ENCODE data around the gene SLC22A23.

SLC22A23 gene

GRCh38 chr6:3227363-3228045 is 229.3 kb downstream of the SLC22A23 start, which contains the start of gene TUBB2B:
Gene TUBB2B, minus strand, starts transcription at chr6:3227653. Its CDS starts 110 bp downstream, at chr6:3227543.
- peak; percentile 81 for DNase-seq (ENCODE audit: extremely low spot score)
- POLR2A ChIA-PET: interaction anchor here (0.9 to 4.2 kb wide), 9 partner anchors 11 to 65 kb away, joined by 3 to 53 read pairs (median 7); partner anchors contain the start of gene PSMG4
- CTCF ChIA-PET: no interaction called here
- TF ChIP-seq TARDBP (IDR thresholded peaks at IDR 0.05): no peak
- TF ChIP-seq SUZ12 (IDR thresholded peaks at IDR 0.05): no peak
- TF ChIP-seq FOXK2 (IDR thresholded peaks at IDR 0.05): no peak
- TF ChIP-seq FOXA1 (IDR thresholded peaks at IDR 0.05): no peak
- no peak for TF ChIP-seq HDGF (IDR thresholded peaks at IDR 0.05; ENCODE audit: borderline replicate concordance)
- no peak for TF ChIP-seq ARNT (IDR thresholded peaks at IDR 0.05)
- TF ChIP-seq NFRKB (IDR thresholded peaks at IDR 0.05): no peak
- TF ChIP-seq, protein P1, sequence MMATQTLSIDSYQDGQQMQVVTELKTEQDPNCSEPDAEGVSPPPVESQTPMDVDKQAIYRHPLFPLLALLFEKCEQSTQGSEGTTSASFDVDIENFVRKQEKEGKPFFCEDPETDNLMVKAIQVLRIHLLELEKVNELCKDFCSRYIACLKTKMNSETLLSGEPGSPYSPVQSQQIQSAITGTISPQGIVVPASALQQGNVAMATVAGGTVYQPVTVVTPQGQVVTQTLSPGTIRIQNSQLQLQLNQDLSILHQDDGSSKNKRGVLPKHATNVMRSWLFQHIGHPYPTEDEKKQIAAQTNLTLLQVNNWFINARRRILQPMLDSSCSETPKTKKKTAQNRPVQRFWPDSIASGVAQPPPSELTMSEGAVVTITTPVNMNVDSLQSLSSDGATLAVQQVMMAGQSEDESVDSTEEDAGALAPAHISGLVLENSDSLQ (IDR thresholded peaks at IDR 0.05): no peak
- TF ChIP-seq BHLHE40 (IDR thresholded peaks at IDR 0.05; ENCODE audit: borderline replicate concordance): no peak
- no peak for TF ChIP-seq ZNF384 (IDR thresholded peaks at IDR 0.05)
- TF ChIP-seq SP1 (IDR thresholded peaks at IDR 0.05): no peak
- TF ChIP-seq LEF1 (IDR thresholded peaks at IDR 0.05; ENCODE audit: borderline replicate concordance): no peak

DNA sequence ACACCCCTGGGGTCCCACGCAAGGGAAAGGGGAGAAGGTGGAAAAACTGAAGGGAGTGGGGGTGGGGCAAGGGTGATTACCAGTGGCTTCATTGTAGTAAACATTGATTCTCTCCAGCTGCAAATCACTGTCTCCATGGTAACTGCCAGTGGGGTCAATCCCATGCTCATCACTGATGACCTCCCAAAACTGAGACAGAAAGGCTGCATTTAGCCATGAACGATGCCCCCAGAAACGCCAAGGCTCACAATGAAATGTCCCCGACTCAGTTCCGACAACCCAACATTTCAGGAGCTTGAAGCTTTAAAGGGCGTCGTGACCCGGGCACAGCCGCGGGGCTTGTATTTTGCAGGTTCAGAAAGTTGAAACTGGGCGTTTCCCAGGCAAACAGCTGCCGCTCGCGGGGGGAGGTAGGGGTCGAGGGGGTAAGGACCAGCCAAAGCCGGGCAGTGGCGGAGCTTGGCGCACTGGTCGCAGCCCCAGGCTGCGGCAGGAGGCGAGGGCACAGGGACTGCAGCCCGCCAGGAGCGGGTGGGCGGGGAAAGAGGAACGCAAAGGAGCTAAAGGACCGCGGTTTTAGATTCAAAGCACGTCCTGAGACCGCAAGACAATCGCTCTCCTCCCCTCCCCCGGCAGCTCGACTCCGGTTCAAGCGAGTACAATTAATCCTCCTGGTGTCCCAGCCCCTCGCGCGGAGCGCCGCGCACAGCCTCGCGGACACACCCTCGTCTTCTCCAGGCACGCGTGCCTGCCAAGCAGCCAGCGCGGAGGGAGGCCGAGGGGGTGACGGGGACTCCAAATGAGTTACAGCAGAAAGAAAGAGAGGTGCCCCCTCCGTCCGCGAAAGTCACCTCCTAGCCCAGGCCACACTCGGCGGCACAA is 230.1 kb downstream of the SLC22A23 start:
- POLR2A ChIA-PET: interaction anchor here (0.7 to 4.2 kb wide), 12 partner anchors 9 to 238 kb away, joined by 3 to 53 read pairs (median 4); partner anchors contain the start of gene PSMG4
- peak; percentile 66 for DNase-seq (ENCODE audit: extremely low spot score)
- CTCF ChIA-PET: no interaction called here
- TF ChIP-seq TARDBP (IDR thresholded peaks at IDR 0.05) (no peak), SUZ12 (IDR thresholded peaks at IDR 0.05) (no peak), CTBP1 (IDR thresholded peaks at IDR 0.05; ENCODE audit: borderline replicate concordance) (no peak), LEF1 (IDR thresholded peaks at IDR 0.05; ENCODE audit: borderline replicate concordance) (no peak), FOXK2 (IDR thresholded peaks at IDR 0.05) (no peak), BHLHE40 (IDR thresholded peaks at IDR 0.05; ENCODE audit: borderline replicate concordance) (no peak), L3MBTL2 (conservative IDR thresholded peaks at IDR 0.05) (peak; percentile 97), ZNF384 (IDR thresholded peaks at IDR 0.05) (no peak), NFRKB (IDR thresholded peaks at IDR 0.05) (no peak), ELF4 (IDR thresholded peaks at IDR 0.05) (no peak), HDGF (IDR thresholded peaks at IDR 0.05; ENCODE audit: borderline replicate concordance) (no peak), FOXA1 (IDR thresholded peaks at IDR 0.05) (no peak), ARNT (IDR thresholded peaks at IDR 0.05) (peak; percentile 87; the same call in 1 of the 2 replicates), SP1 (IDR thresholded peaks at IDR 0.05) (no peak)
- TF ChIP-seq, protein P1 (IDR thresholded peaks at IDR 0.05): peak; percentile 8; the same call in 1 of the 2 replicates

DNA sequence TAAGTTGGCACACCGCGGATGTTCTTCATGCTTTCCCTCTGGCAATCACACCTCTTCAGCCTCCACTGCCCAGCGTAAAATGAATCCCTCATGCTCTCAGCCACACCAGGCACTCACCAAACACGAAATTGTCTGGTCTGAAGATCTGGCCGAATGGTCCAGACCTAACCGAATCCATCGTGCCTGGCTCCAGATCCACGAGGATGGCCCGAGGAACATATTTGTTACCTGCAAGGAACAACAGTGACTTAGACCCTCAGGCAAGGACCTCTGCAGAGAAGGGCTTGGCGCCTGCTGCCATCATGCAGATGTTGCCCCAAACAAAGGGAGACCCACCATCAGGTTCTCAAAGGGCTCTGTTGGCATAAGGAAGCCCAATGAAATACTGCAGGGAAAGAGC is 230.8 kb downstream of the SLC22A23 start:
- TF ChIP-seq FOXM1 (IDR thresholded peaks at IDR 0.05; ENCODE audit: borderline replicate concordance) (no peak), L3MBTL2 (conservative IDR thresholded peaks at IDR 0.05) (no peak), LEF1 (IDR thresholded peaks at IDR 0.05; ENCODE audit: borderline replicate concordance) (no peak), NFRKB (IDR thresholded peaks at IDR 0.05) (no peak), ZNF384 (IDR thresholded peaks at IDR 0.05) (no peak), FOXA1 (IDR thresholded peaks at IDR 0.05) (no peak), SUZ12 (IDR thresholded peaks at IDR 0.05) (no peak), ELF4 (IDR thresholded peaks at IDR 0.05) (no peak), TARDBP (IDR thresholded peaks at IDR 0.05) (no peak), HDGF (IDR thresholded peaks at IDR 0.05; ENCODE audit: borderline replicate concordance) (no peak), FOXK2 (IDR thresholded peaks at IDR 0.05) (no peak), ARNT (IDR thresholded peaks at IDR 0.05) (no peak)
- CTCF ChIA-PET: no interaction called here
- POLR2A ChIA-PET: interaction anchor here (0.8 to 4.2 kb wide), 6 partner anchors 8 to 63 kb away, joined by 3 to 53 read pairs (median 8); no protein-coding TSS in a partner anchor
- DNase-seq (ENCODE audit: extremely low spot score): no peak

DNA sequence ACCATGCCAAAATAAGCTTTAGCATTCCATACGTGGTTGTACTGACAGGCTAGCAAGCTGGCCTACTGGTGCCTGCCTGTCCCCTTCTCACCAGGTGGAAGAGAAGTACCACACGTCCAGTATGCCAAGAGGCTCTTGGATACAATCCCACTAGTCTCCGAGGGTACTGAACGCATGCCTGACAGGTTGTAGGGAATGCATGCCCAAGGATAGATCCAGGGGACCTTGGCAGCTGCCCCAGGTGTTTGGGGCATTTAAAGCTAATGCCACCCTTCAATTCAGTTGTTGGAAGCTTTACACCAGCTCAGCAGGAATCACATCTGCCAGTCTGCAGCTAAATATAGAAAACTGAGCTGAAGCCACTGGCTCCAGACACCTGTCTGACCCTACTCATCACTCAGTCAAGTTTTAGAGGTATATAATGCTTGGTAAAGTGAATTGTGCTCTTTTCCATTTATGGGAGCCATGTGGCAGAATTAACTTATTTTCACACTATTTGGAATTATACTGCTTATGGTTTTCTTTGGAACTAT is 234.3 kb downstream of the SLC22A23 start:
- POLR2A ChIA-PET: interaction anchor here (1.2 kb wide), 1 partner anchor 8 kb away, joined by 3 read pairs; no protein-coding TSS in a partner anchor
- TF ChIP-seq SUZ12 (IDR thresholded peaks at IDR 0.05): no peak
- no peak for TF ChIP-seq ARNT (IDR thresholded peaks at IDR 0.05)
- no peak for TF ChIP-seq ZNF384 (IDR thresholded peaks at IDR 0.05)
- no peak for TF ChIP-seq LEF1 (IDR thresholded peaks at IDR 0.05; ENCODE audit: borderline replicate concordance)
- no peak for TF ChIP-seq SP1 (IDR thresholded peaks at IDR 0.05)
- no peak for TF ChIP-seq FOXM1 (IDR thresholded peaks at IDR 0.05; ENCODE audit: borderline replicate concordance)
- no peak for TF ChIP-seq BHLHE40 (IDR thresholded peaks at IDR 0.05; ENCODE audit: borderline replicate concordance)
- TF ChIP-seq FOXA1 (IDR thresholded peaks at IDR 0.05): no peak
- no peak for TF ChIP-seq ELF4 (IDR thresholded peaks at IDR 0.05)
- TF ChIP-seq, protein P1 (IDR thresholded peaks at IDR 0.05): no peak
- no peak for TF ChIP-seq L3MBTL2 (conservative IDR thresholded peaks at IDR 0.05)
- no peak for TF ChIP-seq TARDBP (IDR thresholded peaks at IDR 0.05)
- no peak for TF ChIP-seq FOXK2 (IDR thresholded peaks at IDR 0.05)
- TF ChIP-seq NFRKB (IDR thresholded peaks at IDR 0.05): no peak
- no peak for TF ChIP-seq CTBP1 (IDR thresholded peaks at IDR 0.05; ENCODE audit: borderline replicate concordance)
- no peak for TF ChIP-seq HDGF (IDR thresholded peaks at IDR 0.05; ENCODE audit: borderline replicate concordance)
- DNase-seq (ENCODE audit: extremely low spot score): no peak
- CTCF ChIA-PET: no interaction called here

GRCh38 chr6:3221578-3221977 is 235.3 kb downstream of the SLC22A23 start:
- no peak for DNase-seq (ENCODE audit: extremely low spot score)
- no peak for TF ChIP-seq FOXM1 (IDR thresholded peaks at IDR 0.05; ENCODE audit: borderline replicate concordance)
- TF ChIP-seq ELF4 (IDR thresholded peaks at IDR 0.05): no peak
- no peak for TF ChIP-seq SP1 (IDR thresholded peaks at IDR 0.05)
- TF ChIP-seq ARNT (IDR thresholded peaks at IDR 0.05): no peak
- no peak for TF ChIP-seq NFRKB (IDR thresholded peaks at IDR 0.05)
- TF ChIP-seq BHLHE40 (IDR thresholded peaks at IDR 0.05; ENCODE audit: borderline replicate concordance): no peak
- TF ChIP-seq HDGF (IDR thresholded peaks at IDR 0.05; ENCODE audit: borderline replicate concordance): no peak
- no peak for TF ChIP-seq LEF1 (IDR thresholded peaks at IDR 0.05; ENCODE audit: borderline replicate concordance)
- no peak for TF ChIP-seq FOXK2 (IDR thresholded peaks at IDR 0.05)
- TF ChIP-seq, protein P1 (IDR thresholded peaks at IDR 0.05): no peak
- no peak for TF ChIP-seq FOXA1 (IDR thresholded peaks at IDR 0.05)
- no peak for TF ChIP-seq TARDBP (IDR thresholded peaks at IDR 0.05)
- TF ChIP-seq ZNF384 (IDR thresholded peaks at IDR 0.05): no peak
- no peak for TF ChIP-seq SUZ12 (IDR thresholded peaks at IDR 0.05)
- no peak for TF ChIP-seq CTBP1 (IDR thresholded peaks at IDR 0.05; ENCODE audit: borderline replicate concordance)
- ChIA-PET CTCF (no interaction called here), POLR2A (no interaction called here)

Measured in HEK293T (cell line).